IMR-90 (cell line): ENCODE measurements around the gene XRCC4. TPM values are rescaled to one million over a fixed set of nuclear protein-coding genes. Genes with fewer than 3 reads are reported as not detected.

Source experiments
- ATAC-seq: fragments of 200-7000 bp; cut with Tn5 transposase; 2 replicates; pipeline ENCODE4 v1.9.1; 2020; ENCODE audit warnings: low read depth, mild to moderate bottlenecking, moderate library complexity
- BruUV-seq: library from RNA; stranded (reverse); fragments of 400-500 nt; replicated peaks from 2 replicates; lab custom pipeline; 2021; lab: Mats Ljungman, UMichigan
- CTCF ChIA-PET: fragments of 300-600 bp; formaldehyde crosslinking; extraction: SDS; loops from one replicate; lab custom pipeline; 2021; ENCODE audit warnings: antibody characterized with exemption; lab: Yijun Ruan, JAX
- POLR2A ChIA-PET: fragments of 300-600 bp; sonication (Branson Sonifier 250); formaldehyde crosslinking; loops from one replicate; lab custom pipeline; 2022; ENCODE audit warnings: antibody characterized with exemption; ENCODE audit not compliant: unreplicated experiment; lab: Charles Lee
- DNase-seq: peaks from one replicate; pipeline ENCODE4 v3.0.0; 2013
- H2AFZ ChIP-seq: replicated peaks from 2 replicates; pipeline ENCODE3; 2013; ENCODE audit warnings: low read length, mild to moderate bottlenecking; ENCODE audit not compliant: poor library complexity
- H2AK5ac ChIP-seq: 2 replicates; pipeline ENCODE4 v1.6.1; 2013; ENCODE audit warnings: low read depth, low read length, inconsistent platforms
- H2AK9ac ChIP-seq: replicated peaks from 2 replicates; pipeline ENCODE3; 2013; ENCODE audit warnings: mild to moderate bottlenecking, low read depth, low read length, moderate library complexity; ENCODE audit not compliant: poor library complexity
- H2BK120ac ChIP-seq: 2 replicates; pipeline ENCODE4 v1.6.1; 2013; ENCODE audit warnings: low read depth, low read length, inconsistent platforms
- H2BK15ac ChIP-seq: 3 replicates; pipeline ENCODE4 v1.6.1; 2013; ENCODE audit warnings: low read depth, low read length, inconsistent platforms
- H2BK20ac ChIP-seq: 2 replicates; pipeline ENCODE4 v1.6.1; 2013; ENCODE audit warnings: low read depth, mild to moderate bottlenecking, inconsistent platforms, low read length, moderate library complexity
- H2BK5ac ChIP-seq: 2 replicates; pipeline ENCODE4 v1.6.1; 2013; ENCODE audit warnings: mild to moderate bottlenecking, low read depth, low read length, inconsistent platforms; ENCODE audit not compliant: poor library complexity, severe bottlenecking
- H3K14ac ChIP-seq: replicated peaks from 2 replicates; pipeline ENCODE4 v1.6.1; 2013; ENCODE audit warnings: low read depth, low read length, inconsistent platforms
- H3K18ac ChIP-seq: 2 replicates; pipeline ENCODE4 v1.6.1; 2013; ENCODE audit warnings: low read depth, low read length, control low read depth
- H3K23ac ChIP-seq: 2 replicates; pipeline ENCODE4 v1.6.1; 2013; ENCODE audit warnings: low read depth, low read length, inconsistent platforms
- H3K27ac ChIP-seq: 2 replicates; pipeline ENCODE4 v1.5.1; 2013; ENCODE audit warnings: mild to moderate bottlenecking, control low read depth, low read length; ENCODE audit not compliant: insufficient read depth
- H3K27me3 ChIP-seq: 2 replicates; pipeline ENCODE4 v1.6.1; 2013; ENCODE audit warnings: low read length; ENCODE audit not compliant: control insufficient read depth, insufficient read depth
- H3K36me3 ChIP-seq: 2 replicates; pipeline ENCODE4 v1.6.1; 2013; ENCODE audit warnings: low read length, mixed read lengths; ENCODE audit not compliant: control insufficient read depth, insufficient read depth
- H3K4ac ChIP-seq: 2 replicates; pipeline ENCODE4 v1.6.1; 2013; ENCODE audit warnings: low read depth, low read length, inconsistent platforms
- H3K4me1 ChIP-seq: 2 replicates; pipeline ENCODE4 v1.6.1; 2013; ENCODE audit warnings: low read length, mixed read lengths; ENCODE audit not compliant: control insufficient read depth, insufficient read depth
- H3K4me2 ChIP-seq: 2 replicates; pipeline ENCODE4 v1.6.1; 2013; ENCODE audit warnings: low read depth, mild to moderate bottlenecking, control low read depth, low read length, moderate library complexity
- H3K4me3 ChIP-seq: 2 replicates; pipeline ENCODE4 v1.5.1; 2013; ENCODE audit warnings: low read depth, mild to moderate bottlenecking, control low read depth, low read length, moderate library complexity; ENCODE audit not compliant: insufficient read depth
- H3K56ac ChIP-seq: 2 replicates; pipeline ENCODE4 v1.6.1; 2013; ENCODE audit warnings: low read length, inconsistent platforms; ENCODE audit not compliant: insufficient read depth; ENCODE audit errors: extremely low read depth
- H3K79me1 ChIP-seq, 2 experiments: 2 replicates each; pipeline ENCODE4 v1.6.1; 2013; ENCODE audit warnings: low read length in 2 of 2, inconsistent platforms in 1 of 2, low read depth in 1 of 2
- H3K9ac ChIP-seq: 2 replicates; pipeline ENCODE4 v1.6.1; 2013; ENCODE audit warnings: low read depth, low read length, control low read depth
- H3K9me1 ChIP-seq: 2 replicates; pipeline ENCODE4 v1.6.1; 2013; ENCODE audit warnings: low read length, inconsistent platforms; ENCODE audit not compliant: insufficient read depth
- H3K9me3 ChIP-seq: 2 replicates; pipeline ENCODE4 v1.6.1; 2013; ENCODE audit warnings: low read length; ENCODE audit not compliant: control insufficient read depth, insufficient read depth
- H4K20me1 ChIP-seq: 2 replicates; pipeline ENCODE4 v1.6.1; 2013; ENCODE audit warnings: low read length, inconsistent platforms; ENCODE audit not compliant: insufficient read depth
- H4K5ac ChIP-seq: 2 replicates; pipeline ENCODE4 v1.6.1; 2013; ENCODE audit warnings: mild to moderate bottlenecking, low read depth, low read length, control low read depth
- H4K8ac ChIP-seq, 2 experiments: 2 replicates each; pipeline ENCODE4 v1.6.1; 2013; ENCODE audit warnings: low read depth in 2 of 2, low read length in 2 of 2, control low read depth in 1 of 2, inconsistent platforms in 1 of 2
- H4K91ac ChIP-seq: 2 replicates; pipeline ENCODE4 v1.6.1; 2013; ENCODE audit warnings: low read depth, low read length, inconsistent platforms; ENCODE audit not compliant: insufficient read depth
- CHD1 ChIP-seq: IDR thresholded peaks from 2 replicates; pipeline ENCODE4 v1.6.1; 2012; ENCODE audit warnings: low read depth, low read length, improper control_type of control experiment
- POLR2A ChIP-seq: IDR thresholded peaks from 2 replicates; pipeline ENCODE4 v1.6.1; 2012; ENCODE audit warnings: mild to moderate bottlenecking, low read depth, low read length
- WGBS, 2 experiments: methylation state at CpG; one replicate each; pipeline versions ENCODE4 v1.1.5 to v1.1.7; 2013; ENCODE audit warnings: missing lambda C conversion rate in 2 of 2; ENCODE audit not compliant: insufficient read length in 1 of 2; ENCODE audit errors: extremely low coverage in 2 of 2; 5-methylcytosine and 5-hydroxymethylcytosine counted together
- dilution Hi-C: fragments of 300-500 bp; cut with HindIII; formaldehyde crosslinking; loops from one replicate; pipeline ENCODE4 v1.14.3; 2018; ENCODE audit warnings: low sequenced_read_pairs; ENCODE audit not compliant: unreplicated experiment
- in situ Hi-C: fragments of 300-500 bp; cut with MboI; formaldehyde crosslinking; loops from 3 replicates; pipeline ENCODE4 v1.14.3; 2019; ENCODE audit warnings: low sequenced_read_pairs, inconsistent platforms, mixed read lengths
- intact Hi-C: fragments of 100-400 bp; cut with micrococcal nuclease; formaldehyde crosslinking; loops from 2 replicates; pipeline ENCODE4 v1.10.0; 2022
- polyA plus RNA-seq, 3 experiments: library from polyadenylated mRNA; depleted of rRNA; stranded (reverse); fragments of >200 nt; gene quantifications; 2 replicates each; pipeline ENCODE4 v1.2.3, GENCODE V29; 2012; ENCODE audit warnings: low replicate concordance in 1 of 3
- total RNA-seq: library from RNA; depleted of rRNA; stranded (reverse); fragments of >200 nt; gene quantifications from 2 replicates; pipeline ENCODE4 v1.2.3, GENCODE V29; 2012
- TF ChIP-seq, protein P1 (sequence below): fragments of 150-350 bp; IDR thresholded peaks from 2 replicates; pipeline ENCODE4 v1.6.1; 2016; ENCODE audit warnings: low read depth, mild to moderate bottlenecking, low read length, moderate library complexity, borderline replicate concordance

XRCC4 gene
- total and polyA plus RNA-seq, 2 of the 4 experiments (the other 2 are of a cell fraction) = 3.5 to 4.7 TPM

DNA sequence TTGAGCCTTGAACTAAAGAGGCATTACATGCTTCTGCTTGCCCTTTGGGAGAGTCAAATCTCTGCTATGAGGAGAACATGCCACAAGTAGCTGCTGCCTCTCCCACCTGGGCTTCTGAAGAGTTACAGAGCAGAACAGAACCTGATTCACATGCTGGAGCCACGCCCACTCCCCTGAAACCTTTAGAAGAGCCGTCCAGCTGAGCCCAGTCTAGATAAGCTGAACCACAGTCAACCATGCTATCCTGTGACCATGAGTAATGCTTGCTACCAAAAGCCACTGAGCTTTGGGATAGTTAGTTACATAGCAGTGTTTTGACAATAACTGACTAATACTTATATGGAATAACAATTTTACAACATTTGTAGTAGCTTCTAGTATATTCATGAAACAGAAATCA, 283.2 kb downstream of the XRCC4 start:
- intact Hi-C loops = no loop called here
- H3K23ac ChIP-seq = no peak overlapping the region
- H3K27me3 ChIP-seq = no peaks in the 10 kb centered on the region
- no peak overlapping the region for H4K8ac ChIP-seq
- no peaks in the 10 kb centered on the region for H3K79me1 ChIP-seq
- no peak overlapping the region for H3K56ac ChIP-seq
- no peak overlapping the region for H3K4ac ChIP-seq
- no peak overlapping the region for H2AK5ac ChIP-seq
- H2BK15ac ChIP-seq = no peak overlapping the region
- no peak overlapping the region for H2AK9ac ChIP-seq
- dilution Hi-C loops = no loop called here
- in situ Hi-C loops = no loop called here
- ATAC-seq = no peak
- no peaks in the 10 kb centered on the region for H3K4me1 ChIP-seq
- H3K4me2 ChIP-seq = no peak overlapping the region
- no peak overlapping the region for H4K5ac ChIP-seq
- no peak overlapping the region for H2BK20ac ChIP-seq
- no peak overlapping the region for H3K4me3 ChIP-seq
- no peak for DNase-seq
- H3K14ac ChIP-seq = no peak overlapping the region
- ChIA-PET CTCF (interaction anchor here (0.5 kb wide), 1 partner anchor 59 kb away, joined by 4 read pairs; no protein-coding TSS in a partner anchor), POLR2A (no interaction called here)
- no peak overlapping the region for H2BK5ac ChIP-seq
- H2AFZ ChIP-seq = no peak overlapping the region
- no peak overlapping the region for H3K18ac ChIP-seq
- H3K9me3 ChIP-seq = peaks cover 3% of the 10 kb centered on the region; the same call in 1 of the 2 replicates
- H3K36me3 ChIP-seq = no peaks in the 10 kb centered on the region
- no peak for TF ChIP-seq CHD1
- no peak for TF ChIP-seq POLR2A
- TF ChIP-seq, protein P1, sequence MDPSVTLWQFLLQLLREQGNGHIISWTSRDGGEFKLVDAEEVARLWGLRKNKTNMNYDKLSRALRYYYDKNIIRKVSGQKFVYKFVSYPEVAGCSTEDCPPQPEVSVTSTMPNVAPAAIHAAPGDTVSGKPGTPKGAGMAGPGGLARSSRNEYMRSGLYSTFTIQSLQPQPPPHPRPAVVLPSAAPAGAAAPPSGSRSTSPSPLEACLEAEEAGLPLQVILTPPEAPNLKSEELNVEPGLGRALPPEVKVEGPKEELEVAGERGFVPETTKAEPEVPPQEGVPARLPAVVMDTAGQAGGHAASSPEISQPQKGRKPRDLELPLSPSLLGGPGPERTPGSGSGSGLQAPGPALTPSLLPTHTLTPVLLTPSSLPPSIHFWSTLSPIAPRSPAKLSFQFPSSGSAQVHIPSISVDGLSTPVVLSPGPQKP = no peak
- H4K91ac ChIP-seq = no peak overlapping the region
- no peak overlapping the region for H2BK120ac ChIP-seq
- H3K9ac ChIP-seq = no peak overlapping the region
- no peak overlapping the region for H3K27ac ChIP-seq
- BruUV-seq = no TSS peak
- H3K9me1 ChIP-seq = no peaks in the 10 kb centered on the region
- H4K20me1 ChIP-seq = no peaks in the 10 kb centered on the region
- WGBS, 2 experiments = no CpG with 5 or more reads among the region's 2 CpGs
